ENCODE results near the gene MACROD2.

MACROD2 gene

GRCh38 chr20:15921930-15922329 lies 1926.6 kb downstream of the MACROD2 start:
- H3K27ac ChIP-seq (ENCODE audit: low read length) = no peak overlapping the region
- peaks cover 0 to 4% of the 10 kb centered on the region in 2 donors for H3K4me1 ChIP-seq (ENCODE audit: control insufficient read depth in 1 of 2, insufficient read depth in 2 of 2, low read length in 2 of 2)
- H3K9me3 ChIP-seq (ENCODE audit: control insufficient read depth in 1 of 2, low read length in 2 of 2) = no peaks in the 10 kb centered on the region
- H3K36me3 ChIP-seq (ENCODE audit: control insufficient read depth in 1 of 2, insufficient read depth in 2 of 2, low read length in 2 of 2) = no peaks in the 10 kb centered on the region
- no peaks in the 10 kb centered on the region for H3K27me3 ChIP-seq (ENCODE audit: low read depth, low read length)
- no peak overlapping the region for H3K4me3 ChIP-seq (ENCODE audit: low read depth in 1 of 2, low read length in 2 of 2)

GRCh38 chr20:15922556-15922955 lies 1927.2 kb downstream of the MACROD2 start:
- Histone ChIP-seq H3K36me3 (ENCODE audit: control insufficient read depth in 1 of 2, insufficient read depth in 2 of 2, low read length in 2 of 2) (no peaks in the 10 kb centered on the region), H3K4me1 (ENCODE audit: control insufficient read depth in 1 of 2, insufficient read depth in 2 of 2, low read length in 2 of 2) (no peaks in the 10 kb centered on the region), H3K9me3 (ENCODE audit: control insufficient read depth in 1 of 2, low read length in 2 of 2) (no peaks in the 10 kb centered on the region), H3K27me3 (ENCODE audit: low read depth, low read length) (no peaks in the 10 kb centered on the region), H3K4me3 (ENCODE audit: low read depth in 1 of 2, low read length in 2 of 2) (no peak overlapping the region), H3K27ac (ENCODE audit: low read length) (no peak overlapping the region)

GRCh38 chr20:15923030-15923776 lies 1927.9 kb downstream of the MACROD2 start:
- H3K4me1 ChIP-seq (ENCODE audit: control insufficient read depth in 1 of 2, insufficient read depth in 2 of 2, low read length in 2 of 2) = no peaks in the 10 kb centered on the region
- H3K27me3 ChIP-seq (ENCODE audit: low read depth, low read length) = no peaks in the 10 kb centered on the region
- H3K4me3 ChIP-seq (ENCODE audit: low read depth in 1 of 2, low read length in 2 of 2) = no peak overlapping the region
- H3K27ac ChIP-seq (ENCODE audit: low read length) = no peak overlapping the region
- no peaks in the 10 kb centered on the region for H3K9me3 ChIP-seq (ENCODE audit: control insufficient read depth in 1 of 2, low read length in 2 of 2)
- H3K36me3 ChIP-seq (ENCODE audit: control insufficient read depth in 1 of 2, insufficient read depth in 2 of 2, low read length in 2 of 2) = no peaks in the 10 kb centered on the region

- no peak overlapping the region for H3K27ac ChIP-seq (ENCODE audit: low read length)
- H3K27me3 ChIP-seq (ENCODE audit: low read depth, low read length) = no peaks in the 10 kb centered on the region
- no peaks in the 10 kb centered on the region for H3K4me1 ChIP-seq (ENCODE audit: control insufficient read depth in 1 of 2, insufficient read depth in 2 of 2, low read length in 2 of 2)
- H3K4me3 ChIP-seq (ENCODE audit: low read depth in 1 of 2, low read length in 2 of 2) = no peak overlapping the region
- no peaks in the 10 kb centered on the region for H3K36me3 ChIP-seq (ENCODE audit: control insufficient read depth in 1 of 2, insufficient read depth in 2 of 2, low read length in 2 of 2)
- peaks cover 0 to 3% of the 10 kb centered on the region in 2 donors for H3K9me3 ChIP-seq (ENCODE audit: control insufficient read depth in 1 of 2, low read length in 2 of 2)
Measured at GRCh38 chr20:15924556-15924955, 1929.2 kb downstream of the MACROD2 start.

GRCh38 chr20:15925376-15925775 lies 1930.1 kb downstream of the MACROD2 start:
- no peak overlapping the region for H3K4me3 ChIP-seq (ENCODE audit: low read depth in 1 of 2, low read length in 2 of 2)
- H3K27ac ChIP-seq (ENCODE audit: low read length) = no peak overlapping the region
- H3K4me1 ChIP-seq (ENCODE audit: control insufficient read depth in 1 of 2, insufficient read depth in 2 of 2, low read length in 2 of 2) = no peaks in the 10 kb centered on the region
- H3K27me3 ChIP-seq (ENCODE audit: low read depth, low read length) = no peaks in the 10 kb centered on the region
- H3K36me3 ChIP-seq (ENCODE audit: control insufficient read depth in 1 of 2, insufficient read depth in 2 of 2, low read length in 2 of 2) = no peaks in the 10 kb centered on the region
- peaks cover 0 to 3% of the 10 kb centered on the region in 2 donors for H3K9me3 ChIP-seq (ENCODE audit: control insufficient read depth in 1 of 2, low read length in 2 of 2)

- Histone ChIP-seq H3K9me3 (ENCODE audit: control insufficient read depth in 1 of 2, low read length in 2 of 2) (peaks cover 0 to 3% of the 10 kb centered on the region in 2 donors), H3K4me1 (ENCODE audit: control insufficient read depth in 1 of 2, insufficient read depth in 2 of 2, low read length in 2 of 2) (no peaks in the 10 kb centered on the region), H3K27ac (ENCODE audit: low read length) (no peak overlapping the region), H3K27me3 (ENCODE audit: low read depth, low read length) (no peaks in the 10 kb centered on the region), H3K36me3 (ENCODE audit: control insufficient read depth in 1 of 2, insufficient read depth in 2 of 2, low read length in 2 of 2) (no peaks in the 10 kb centered on the region), H3K4me3 (ENCODE audit: low read depth in 1 of 2, low read length in 2 of 2) (no peak overlapping the region)
Measured at GRCh38 chr20:15927893-15928650, 1932.8 kb downstream of the MACROD2 start.

GRCh38 chr20:15928946-15929345 lies 1933.6 kb downstream of the MACROD2 start:
- Histone ChIP-seq H3K4me1 (ENCODE audit: control insufficient read depth in 1 of 2, insufficient read depth in 2 of 2, low read length in 2 of 2) (no peaks in the 10 kb centered on the region), H3K36me3 (ENCODE audit: control insufficient read depth in 1 of 2, insufficient read depth in 2 of 2, low read length in 2 of 2) (no peaks in the 10 kb centered on the region), H3K27me3 (ENCODE audit: low read depth, low read length) (no peaks in the 10 kb centered on the region), H3K27ac (ENCODE audit: low read length) (no peak overlapping the region), H3K4me3 (ENCODE audit: low read depth in 1 of 2, low read length in 2 of 2) (no peak overlapping the region), H3K9me3 (ENCODE audit: control insufficient read depth in 1 of 2, low read length in 2 of 2) (peaks cover 0 to 3% of the 10 kb centered on the region in 2 donors)

- H3K27me3 ChIP-seq (ENCODE audit: low read depth, low read length) = no peaks in the 10 kb centered on the region
- no peaks in the 10 kb centered on the region for H3K36me3 ChIP-seq (ENCODE audit: control insufficient read depth in 1 of 2, insufficient read depth in 2 of 2, low read length in 2 of 2)
- H3K9me3 ChIP-seq (ENCODE audit: control insufficient read depth in 1 of 2, low read length in 2 of 2) = peaks cover 0 to 3% of the 10 kb centered on the region in 2 donors
- no peak overlapping the region for H3K27ac ChIP-seq (ENCODE audit: low read length)
- H3K4me1 ChIP-seq (ENCODE audit: control insufficient read depth in 1 of 2, insufficient read depth in 2 of 2, low read length in 2 of 2) = no peaks in the 10 kb centered on the region
- no peak overlapping the region for H3K4me3 ChIP-seq (ENCODE audit: low read depth in 1 of 2, low read length in 2 of 2)
Measured at GRCh38 chr20:15930311-15931305, 1935.3 kb downstream of the MACROD2 start.

GRCh38 chr20:15931897-15932296 lies 1936.6 kb downstream of the MACROD2 start:
- peaks cover 0 to 3% of the 10 kb centered on the region in 2 donors for H3K9me3 ChIP-seq (ENCODE audit: control insufficient read depth in 1 of 2, low read length in 2 of 2)
- no peaks in the 10 kb centered on the region for H3K36me3 ChIP-seq (ENCODE audit: control insufficient read depth in 1 of 2, insufficient read depth in 2 of 2, low read length in 2 of 2)
- no peaks in the 10 kb centered on the region for H3K27me3 ChIP-seq (ENCODE audit: low read depth, low read length)
- H3K27ac ChIP-seq (ENCODE audit: low read length) = no peak overlapping the region
- no peak overlapping the region for H3K4me3 ChIP-seq (ENCODE audit: low read depth in 1 of 2, low read length in 2 of 2)
- H3K4me1 ChIP-seq (ENCODE audit: control insufficient read depth in 1 of 2, insufficient read depth in 2 of 2, low read length in 2 of 2) = no peaks in the 10 kb centered on the region

- H3K27me3 ChIP-seq (ENCODE audit: low read depth, low read length) = no peaks in the 10 kb centered on the region
- H3K9me3 ChIP-seq (ENCODE audit: control insufficient read depth in 1 of 2, low read length in 2 of 2) = peaks cover 8 to 10% of the 10 kb centered on the region in 2 donors
- no peak overlapping the region for H3K27ac ChIP-seq (ENCODE audit: low read length)
- H3K4me1 ChIP-seq (ENCODE audit: control insufficient read depth in 1 of 2, insufficient read depth in 2 of 2, low read length in 2 of 2) = no peaks in the 10 kb centered on the region
- no peaks in the 10 kb centered on the region for H3K36me3 ChIP-seq (ENCODE audit: control insufficient read depth in 1 of 2, insufficient read depth in 2 of 2, low read length in 2 of 2)
- no peak overlapping the region for H3K4me3 ChIP-seq (ENCODE audit: low read depth in 1 of 2, low read length in 2 of 2)
Measured at GRCh38 chr20:15937179-15937578, 1941.9 kb downstream of the MACROD2 start.

- H3K4me3 ChIP-seq (ENCODE audit: low read depth in 1 of 2, low read length in 2 of 2) = no peak overlapping the region
- H3K27me3 ChIP-seq (ENCODE audit: low read depth, low read length) = no peaks in the 10 kb centered on the region
- H3K27ac ChIP-seq (ENCODE audit: low read length) = no peak overlapping the region
- H3K36me3 ChIP-seq (ENCODE audit: control insufficient read depth in 1 of 2, insufficient read depth in 2 of 2, low read length in 2 of 2) = no peaks in the 10 kb centered on the region
- no peaks in the 10 kb centered on the region for H3K4me1 ChIP-seq (ENCODE audit: control insufficient read depth in 1 of 2, insufficient read depth in 2 of 2, low read length in 2 of 2)
- peaks cover 8 to 10% of the 10 kb centered on the region in 2 donors for H3K9me3 ChIP-seq (ENCODE audit: control insufficient read depth in 1 of 2, low read length in 2 of 2)
Measured at GRCh38 chr20:15938847-15939246, 1943.5 kb downstream of the MACROD2 start.

Measured in muscle layer of duodenum (tissue), 2 donors.